HG02840 (cell line): ENCODE data around the gene AGPAT3.

Source experiments
- ATAC-seq: cut with Tn5 transposase; IDR thresholded peaks from one replicate; pipeline ENCODE4 v1.9.1; 2021; ENCODE audit warnings: mild to moderate bottlenecking, moderate library complexity, moderate number of reproducible peaks; ENCODE audit not compliant: unreplicated experiment, low FRiP score

Gene AGPAT3

DNA sequence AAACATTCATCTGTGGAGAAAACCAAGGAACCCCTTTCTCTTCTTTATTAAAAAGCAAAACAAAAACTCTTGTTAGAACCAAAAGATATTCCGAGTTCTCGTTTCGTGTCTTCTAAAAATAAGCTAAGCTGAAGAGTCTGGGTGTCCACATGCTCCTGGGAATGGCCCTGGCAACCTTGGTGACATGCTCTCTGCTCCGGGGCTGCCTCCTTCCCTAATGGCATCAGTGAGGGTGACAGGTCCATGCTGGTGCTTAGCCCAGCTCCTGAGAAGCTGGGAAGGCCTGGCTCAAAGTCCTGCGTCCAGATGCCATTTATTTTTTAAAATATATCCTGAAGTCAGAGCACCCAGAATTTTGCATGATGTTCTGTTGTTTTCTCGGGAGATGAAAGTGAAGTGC lies 122.5 kb downstream of the AGPAT3 start:
- no peak for ATAC-seq

DNA sequence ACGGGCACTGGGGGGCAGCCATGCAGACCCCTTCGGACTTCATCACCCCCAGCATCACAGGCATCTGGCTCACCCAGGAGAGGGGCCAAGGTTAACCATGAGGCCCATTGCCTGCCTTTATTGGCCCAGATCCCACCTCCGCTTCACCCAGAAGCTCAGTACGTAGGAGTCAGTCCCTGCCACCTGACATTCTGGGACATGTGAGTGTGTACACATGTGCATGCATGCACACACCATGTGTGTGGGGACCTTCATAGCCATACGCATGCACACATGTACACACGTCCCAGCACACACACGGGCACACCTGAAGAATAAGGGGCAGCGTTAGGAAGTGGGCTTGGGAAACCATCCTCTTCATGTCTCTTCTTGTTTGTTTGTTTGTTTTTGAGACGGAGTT lies 123.0 kb downstream of the AGPAT3 start:
- no peak for ATAC-seq

DNA sequence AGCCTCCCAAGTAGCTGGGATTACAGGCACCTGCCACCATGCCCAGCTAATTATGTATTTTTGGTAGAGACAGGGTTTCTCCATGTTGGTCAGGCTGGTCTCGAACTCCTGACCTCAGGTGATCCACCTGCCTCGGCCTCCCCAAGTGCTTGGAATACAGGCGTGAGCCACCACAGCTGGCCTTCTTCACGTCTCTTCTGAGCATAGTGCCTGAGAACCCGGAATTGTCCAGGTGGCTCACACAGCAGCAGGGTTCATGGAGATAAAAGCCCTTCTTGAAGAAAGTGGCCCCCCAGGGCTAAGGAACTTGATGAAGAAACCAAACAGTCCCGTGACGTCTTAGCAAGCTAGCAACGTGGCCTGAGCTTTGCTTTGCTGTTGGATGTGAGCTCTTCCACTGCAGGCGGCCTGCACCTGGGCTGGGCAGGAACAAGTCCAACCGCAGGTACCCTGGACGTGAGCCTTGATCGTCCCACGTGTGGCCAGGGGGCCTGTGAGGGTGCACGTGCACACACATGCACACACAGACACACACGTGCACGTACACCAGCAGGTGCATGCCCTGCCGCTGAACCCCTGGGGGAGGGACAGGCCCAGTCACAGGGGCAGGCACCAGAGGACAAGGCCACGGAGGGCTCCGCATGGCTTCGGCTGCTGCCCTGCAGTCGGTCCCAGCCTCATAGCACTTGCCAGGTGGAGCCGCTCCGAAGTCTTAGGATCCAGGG lies 123.6 kb downstream of the AGPAT3 start:
- ATAC-seq, result no peak

DNA sequence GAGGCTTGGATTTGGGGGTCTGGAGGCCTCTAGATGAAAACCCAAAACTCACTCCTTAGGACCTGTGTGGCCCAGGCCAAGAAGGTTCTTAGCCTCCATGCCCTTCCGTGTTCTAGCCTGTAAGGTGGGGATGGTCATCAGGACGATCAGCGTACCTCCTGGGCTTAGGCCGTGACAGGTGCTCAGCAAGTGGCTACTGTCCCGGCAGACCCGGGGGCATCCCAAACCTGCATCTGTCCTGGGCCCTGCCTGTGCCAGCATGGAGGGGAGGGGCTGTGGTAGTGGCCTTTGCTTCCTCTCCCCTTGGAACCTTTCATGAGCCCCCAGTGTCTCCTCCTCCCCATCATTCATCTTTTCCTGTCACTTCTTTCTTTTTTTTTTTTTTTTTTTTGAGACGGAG lies 124.4 kb downstream of the AGPAT3 start:
- ATAC-seq, result no peak

DNA sequence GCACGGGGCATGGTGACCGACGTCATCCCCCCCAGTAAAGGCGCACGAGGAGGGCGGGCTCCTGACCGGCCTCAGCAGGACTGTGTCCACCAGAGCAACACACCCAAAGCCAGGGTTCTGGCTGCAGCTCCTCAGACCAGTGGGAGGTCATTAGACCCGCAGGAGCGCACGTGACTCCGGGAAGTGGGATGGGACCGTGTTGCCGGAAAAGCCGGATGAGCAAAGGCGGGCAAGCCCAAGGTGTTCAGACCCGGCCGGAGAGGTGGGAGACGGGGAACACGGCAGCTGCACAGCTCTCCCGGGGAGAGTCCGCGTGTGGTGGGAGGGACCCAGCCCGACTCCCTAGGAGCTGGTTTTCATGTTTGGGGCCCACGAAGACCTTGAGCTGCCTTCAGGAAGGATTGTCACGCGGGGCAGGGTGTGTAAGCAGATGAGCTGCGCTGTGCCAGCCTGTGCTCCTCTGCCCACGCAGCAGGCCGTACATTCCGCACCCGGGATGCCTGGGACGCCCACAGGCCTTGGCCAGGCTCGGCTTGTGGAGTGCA lies 126.5 kb downstream of the AGPAT3 start:
- ATAC-seq, result no peak

DNA sequence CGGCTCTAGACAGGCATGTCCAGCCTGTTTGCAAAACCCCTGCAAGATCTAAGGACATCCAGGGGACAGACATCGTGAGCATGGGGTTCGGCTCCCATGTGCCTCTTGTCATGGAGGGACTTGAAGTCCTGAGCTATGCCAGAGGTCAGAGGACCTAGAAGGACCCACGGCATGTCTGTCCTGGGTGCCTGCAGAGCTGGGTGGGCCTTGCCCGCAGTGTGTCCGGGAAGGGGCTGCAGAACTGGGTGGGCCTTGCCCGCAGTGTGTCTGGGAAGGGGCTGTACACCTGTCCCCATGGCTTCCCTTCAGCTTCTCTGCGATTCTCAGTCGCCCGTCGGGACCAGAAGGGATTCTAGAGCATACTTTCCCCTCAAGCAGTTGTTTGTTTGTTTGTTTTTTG lies 127.1 kb downstream of the AGPAT3 start:
- ATAC-seq, result no peak

DNA sequence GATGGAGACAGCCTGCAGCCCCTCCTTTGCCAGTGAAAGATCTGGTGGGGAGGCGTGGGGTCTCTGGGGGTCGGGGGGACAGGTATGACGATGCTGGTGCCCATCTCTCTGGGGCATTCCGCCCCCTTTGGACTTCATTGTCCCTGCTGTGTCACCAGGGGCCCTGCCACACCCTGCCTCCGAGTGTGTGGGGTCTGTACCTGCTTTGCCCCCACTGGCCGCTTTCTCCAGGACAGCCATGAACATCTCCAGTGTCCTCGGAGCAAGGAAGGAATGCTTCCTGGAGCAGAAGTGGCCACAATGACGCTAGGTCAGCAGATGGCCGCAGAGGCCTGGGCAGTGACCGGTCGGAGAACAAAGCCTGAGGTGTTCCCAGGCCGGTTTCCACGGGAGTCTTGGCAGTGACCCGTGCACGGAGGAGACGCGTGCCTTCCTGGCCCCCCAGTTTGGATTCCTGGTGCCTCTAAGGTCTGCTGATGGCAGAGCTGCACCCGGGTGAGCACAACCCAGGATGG lies 128.5 kb downstream of the AGPAT3 start:
- no peak for ATAC-seq

DNA sequence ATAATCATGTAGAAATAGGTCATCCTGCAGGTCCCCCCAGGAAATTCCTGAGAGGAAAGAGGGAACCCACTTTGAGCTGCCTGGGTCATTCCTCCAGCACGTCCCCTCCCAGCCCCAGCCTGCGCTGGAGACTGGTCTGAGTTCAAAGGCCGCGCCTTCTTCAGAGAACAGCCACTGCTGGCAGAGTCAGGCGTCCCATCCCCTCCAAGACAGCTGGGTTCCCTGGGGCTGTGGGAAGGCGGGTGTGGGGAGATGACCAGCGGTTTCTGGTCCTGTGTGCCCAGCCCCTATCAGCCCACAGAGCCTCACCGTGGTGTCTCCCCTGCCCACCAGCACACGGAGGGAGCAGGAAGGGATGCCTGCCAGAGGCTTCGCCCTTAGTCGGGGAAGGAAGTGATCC lies 129.1 kb downstream of the AGPAT3 start:
- no peak for ATAC-seq

DNA sequence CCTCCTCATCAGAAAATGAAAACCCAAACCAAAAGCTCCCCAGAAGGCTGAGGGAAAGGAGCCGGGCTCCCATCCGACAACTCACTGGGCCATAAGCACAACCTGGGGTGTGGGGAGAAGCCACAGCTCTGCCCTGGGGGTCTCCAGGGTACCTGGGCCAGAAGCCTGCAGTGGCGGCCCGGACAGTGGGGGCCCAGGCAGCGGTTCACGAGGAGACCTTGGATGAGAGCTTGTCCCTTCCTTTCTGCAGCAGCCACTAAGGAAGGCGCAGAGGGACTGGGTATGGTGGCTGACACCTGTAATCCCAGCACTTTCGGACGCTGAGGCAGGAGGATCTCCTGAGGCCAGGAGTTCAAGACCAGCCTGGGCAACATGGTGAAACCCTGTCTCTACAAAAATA lies 129.6 kb downstream of the AGPAT3 start:
- no peak for ATAC-seq

DNA sequence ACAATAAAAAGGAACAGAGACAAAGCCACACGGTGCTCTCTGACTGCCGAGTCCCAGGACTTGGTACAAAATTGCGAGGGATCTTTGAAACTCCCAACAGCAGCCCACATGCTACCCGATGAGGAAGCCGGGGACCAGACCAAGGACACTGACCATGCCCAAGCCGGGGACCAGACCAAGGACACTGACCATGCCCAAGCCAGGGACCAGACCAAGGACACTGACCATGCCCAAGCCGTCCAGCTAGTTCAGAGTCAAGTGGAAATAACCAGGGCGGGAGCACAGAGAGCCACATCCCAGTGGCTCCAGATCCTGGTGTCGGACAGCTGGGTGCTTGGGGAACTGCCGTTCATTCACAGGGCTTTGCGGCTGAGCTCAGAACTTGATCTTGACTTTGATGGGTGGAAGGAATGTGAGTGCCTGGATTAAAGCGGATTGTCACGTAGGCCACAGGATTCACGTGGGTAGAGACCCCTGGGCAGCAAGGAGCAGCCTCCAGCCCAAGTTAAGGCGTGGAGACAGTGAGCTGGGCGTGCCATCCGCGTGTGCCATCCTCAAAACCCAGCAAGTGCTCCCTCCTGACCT lies 130.6 kb downstream of the AGPAT3 start:
- no peak for ATAC-seq

DNA sequence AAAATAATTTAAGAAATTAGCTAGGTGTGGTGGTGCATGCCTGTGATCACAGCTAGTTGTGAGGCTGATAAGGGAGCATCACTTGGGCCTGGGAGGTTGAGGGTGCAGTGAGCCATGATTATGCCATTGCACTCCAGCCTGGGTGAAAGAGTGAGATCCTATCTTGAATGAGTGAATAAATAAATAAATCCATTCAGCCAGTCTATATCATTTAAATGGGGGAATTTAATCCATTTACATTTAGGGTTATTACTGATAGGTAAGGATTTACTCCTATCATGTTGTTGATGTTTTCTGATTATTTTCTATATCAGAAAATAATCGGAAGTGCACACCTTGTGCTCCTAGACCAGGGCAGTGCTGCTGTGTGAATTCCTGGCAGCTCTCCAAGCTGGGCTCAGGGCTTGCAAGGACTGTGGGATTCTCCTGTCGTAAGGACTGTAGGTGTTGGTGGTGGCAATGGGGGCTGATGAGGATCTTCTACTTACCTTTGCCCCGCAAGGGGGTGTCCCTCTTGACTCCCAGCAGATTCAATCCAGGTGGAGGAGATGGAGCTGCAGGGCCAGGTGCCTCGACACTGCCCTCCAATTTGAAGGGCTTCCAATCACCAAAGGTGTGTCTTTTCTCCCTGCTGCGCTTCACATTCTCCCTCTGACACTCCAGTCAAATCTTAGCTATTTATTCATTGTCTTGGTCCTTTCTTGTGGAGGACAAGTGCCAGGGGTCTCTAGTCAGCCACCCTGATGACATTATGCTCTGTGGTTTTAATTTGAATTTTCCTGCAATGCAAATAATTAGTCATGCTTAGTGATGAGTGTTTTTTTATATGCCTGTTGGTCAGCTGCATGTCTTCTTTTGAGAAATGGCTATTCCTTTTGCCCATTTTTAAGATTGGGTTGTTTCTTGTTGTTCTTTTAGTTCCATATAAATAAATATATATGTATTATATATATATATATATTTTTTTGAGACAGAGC lies 133.0 kb downstream of the AGPAT3 start:
- no peak for ATAC-seq

DNA sequence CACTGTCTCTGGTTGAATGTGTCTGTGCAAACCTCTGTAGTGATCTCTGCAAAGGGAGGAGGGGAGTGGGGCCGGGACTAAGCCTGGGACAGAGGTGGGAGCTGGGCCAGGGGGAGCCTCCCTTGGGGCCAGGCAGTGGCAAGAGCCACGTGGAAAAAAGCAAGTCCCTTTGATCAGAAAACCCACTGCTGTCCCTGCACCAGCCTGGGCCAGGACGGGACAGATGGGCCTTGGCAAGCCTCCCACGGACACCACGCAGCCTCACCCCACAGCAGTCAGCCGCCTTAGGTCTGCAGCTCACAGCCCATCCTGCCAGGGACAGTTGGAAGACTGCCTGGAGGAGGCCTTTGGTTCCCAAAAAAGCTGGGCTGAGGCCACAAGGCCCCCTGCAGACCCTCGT lies 135.3 kb downstream of the AGPAT3 start:
- ATAC-seq, result no peak

DNA sequence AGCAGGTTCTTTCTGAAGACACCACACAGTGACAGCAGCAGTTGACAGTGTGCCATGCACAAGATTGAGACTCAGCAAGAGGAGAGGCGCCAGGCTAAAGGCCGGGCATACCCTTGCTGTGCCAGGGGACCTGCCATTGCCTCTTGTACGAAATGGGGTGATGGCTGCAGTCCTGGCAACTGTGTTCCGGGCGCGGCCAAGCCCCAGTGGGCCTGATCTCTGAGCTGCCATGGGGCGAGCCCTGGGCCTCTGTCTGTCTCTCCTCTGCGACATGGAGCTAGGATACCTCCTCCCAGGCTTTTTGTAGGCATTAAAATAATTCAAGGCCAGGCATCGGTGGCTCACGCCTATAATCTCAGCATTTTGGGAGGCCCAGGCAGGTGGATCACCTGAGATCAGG lies 137.5 kb downstream of the AGPAT3 start:
- no peak for ATAC-seq

DNA sequence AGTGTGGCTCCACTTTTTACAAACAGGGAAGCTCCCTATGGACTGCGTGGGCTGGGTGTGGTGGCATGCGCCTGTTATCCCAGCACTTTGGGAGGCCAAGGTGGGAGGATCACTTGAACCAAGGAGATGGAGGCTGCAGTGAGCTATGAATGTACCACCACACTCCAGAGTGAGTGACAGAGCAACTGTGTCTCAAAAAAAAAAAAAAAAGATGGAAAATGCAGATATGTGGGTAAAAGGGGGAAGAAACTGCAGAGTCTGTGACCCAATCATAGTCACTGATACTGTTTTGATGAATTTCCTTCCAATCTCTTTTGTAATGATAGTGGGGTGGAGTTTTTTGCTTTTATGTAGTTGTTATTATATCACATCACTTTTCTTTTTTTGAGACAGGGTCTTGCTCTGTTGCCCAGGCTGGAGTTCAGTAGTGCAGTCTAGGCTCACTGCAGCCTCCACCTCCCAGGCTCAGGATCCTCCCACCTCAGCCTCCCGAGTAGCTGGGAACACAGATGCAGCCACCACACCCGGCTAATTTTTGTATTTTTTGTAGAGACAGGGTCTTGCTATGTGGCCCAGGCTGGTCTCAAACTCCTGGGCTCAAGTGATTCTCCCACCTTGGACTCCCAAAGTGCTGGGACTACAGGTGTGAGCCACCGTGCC lies 138.4 kb downstream of the AGPAT3 start:
- ATAC-seq, result no peak

DNA sequence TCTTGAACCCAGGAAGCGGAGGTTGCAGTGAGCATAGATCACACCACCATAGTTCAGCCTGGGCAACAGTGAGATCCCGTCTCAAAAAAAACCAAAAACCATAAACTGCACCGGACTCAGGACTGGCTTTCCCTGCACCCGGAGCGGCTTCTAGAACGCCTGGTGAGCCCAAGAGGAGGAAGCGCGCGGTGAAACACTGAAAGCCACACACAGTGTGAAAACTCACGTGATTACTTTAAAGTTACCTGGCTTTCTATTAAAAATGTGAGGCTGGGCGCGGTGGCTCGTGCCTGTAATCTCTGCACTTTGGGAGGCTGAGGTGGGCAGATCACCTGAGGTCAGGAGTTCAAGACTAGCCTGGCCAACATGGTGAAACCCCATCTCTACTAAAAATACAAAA lies 140.0 kb downstream of the AGPAT3 start:
- no peak for ATAC-seq

DNA sequence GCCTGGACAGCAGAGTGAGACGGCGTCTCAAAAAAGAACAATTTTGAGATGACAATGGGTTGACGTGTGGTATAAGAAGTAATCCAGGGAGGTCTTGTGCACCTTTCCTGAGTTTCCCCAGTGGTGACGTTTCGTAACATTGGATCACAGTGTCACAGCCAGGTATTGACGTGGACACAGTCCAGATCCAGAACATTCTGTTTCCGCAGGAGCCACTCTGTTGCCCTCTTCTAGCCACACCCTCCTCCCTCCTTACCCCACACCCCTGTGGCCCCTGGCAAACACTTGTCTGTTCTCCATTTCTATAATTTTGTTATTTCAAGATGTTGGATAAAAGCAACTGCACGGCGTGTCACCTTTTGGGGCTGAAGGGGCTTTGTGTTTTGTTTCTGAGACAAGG lies 140.6 kb downstream of the AGPAT3 start:
- ATAC-seq, result no peak

DNA sequence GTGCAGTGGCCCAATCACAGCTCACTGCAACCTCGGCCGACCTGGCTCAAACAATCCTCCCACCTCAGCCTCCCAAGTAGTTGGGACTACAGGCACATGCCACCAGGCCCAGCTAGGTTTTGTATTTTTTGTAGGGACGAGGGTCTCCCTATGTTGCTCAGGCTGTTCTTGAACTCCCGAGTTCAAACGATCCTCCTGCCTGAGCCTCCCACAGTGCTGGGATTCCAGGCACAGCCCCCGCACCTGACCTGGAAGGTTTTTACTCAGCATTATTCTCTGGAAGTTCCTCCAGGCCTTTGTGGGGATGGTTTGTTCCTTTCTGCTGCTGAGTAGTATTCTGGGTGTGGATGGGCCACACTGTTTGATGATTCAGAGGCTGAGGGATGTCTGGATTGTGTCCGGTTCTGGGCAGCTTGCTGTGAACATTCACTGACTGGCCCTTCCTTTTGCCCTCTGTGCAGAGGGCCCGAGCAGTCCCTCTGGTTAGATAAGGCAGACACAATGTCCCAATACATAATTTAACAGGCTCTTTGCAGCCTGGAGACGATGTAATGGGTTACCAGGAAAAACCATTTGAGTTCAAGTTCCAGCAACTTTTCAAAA lies 141.1 kb downstream of the AGPAT3 start:
- ATAC-seq, result no peak

DNA sequence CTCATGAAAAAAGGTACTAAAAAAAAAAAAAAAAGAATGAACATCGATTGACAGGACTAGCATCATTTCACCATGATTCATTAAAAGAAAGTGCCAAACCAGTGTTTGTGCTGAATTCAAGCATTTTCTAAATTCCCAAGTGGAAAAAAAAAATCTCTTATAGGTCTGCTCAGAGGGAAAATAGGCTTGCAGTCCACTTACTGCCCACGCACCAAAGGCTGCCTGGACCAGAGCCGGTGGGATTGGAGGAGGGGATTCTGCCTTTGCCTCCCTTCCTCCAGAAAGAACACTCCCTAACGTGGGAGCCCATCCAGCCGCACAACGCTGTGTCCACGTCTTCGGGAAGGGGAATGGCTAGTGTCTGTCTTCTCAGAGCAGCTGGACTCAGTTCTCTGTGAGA lies 141.6 kb downstream of the AGPAT3 start:
- no peak for ATAC-seq

DNA sequence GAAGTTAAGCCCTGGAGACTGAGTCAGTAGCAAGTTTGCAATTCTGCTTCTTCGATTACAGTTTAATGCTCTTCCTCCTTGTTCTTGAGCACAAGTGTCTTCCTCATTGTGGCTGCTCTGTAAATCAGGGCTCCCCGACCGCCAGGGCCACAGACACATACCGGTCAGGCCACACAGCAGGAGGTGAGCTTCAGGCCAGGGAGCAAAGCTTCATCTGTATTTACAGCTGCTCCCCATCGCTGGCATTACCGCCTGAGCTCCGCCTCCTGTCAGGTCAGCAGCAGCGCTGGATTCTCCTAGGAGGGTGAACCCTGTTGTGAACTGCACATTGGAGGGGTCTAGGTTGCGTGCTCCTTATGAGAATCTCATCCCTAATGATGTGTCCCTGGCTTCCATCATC lies 145.4 kb downstream of the AGPAT3 start:
- ATAC-seq, result no peak

DNA sequence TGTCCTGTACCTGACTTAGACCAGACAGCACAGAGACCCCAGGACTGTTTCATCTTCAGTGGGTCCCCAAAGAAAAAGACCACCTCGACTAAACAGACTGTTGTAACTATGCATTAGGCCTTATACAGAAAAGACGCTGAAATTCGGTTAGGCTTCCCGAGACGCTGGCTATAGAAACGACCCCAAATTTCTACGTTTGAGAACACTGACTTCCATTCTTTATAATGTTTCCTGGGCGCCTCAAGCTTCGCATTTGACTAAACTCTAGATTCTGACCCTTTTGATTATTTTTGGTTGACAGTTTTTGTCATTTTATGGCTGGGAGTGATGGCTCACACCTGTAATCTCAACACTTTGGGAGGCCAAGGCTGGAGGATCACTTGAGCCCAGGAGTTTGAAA lies 146.1 kb downstream of the AGPAT3 start:
- no peak for ATAC-seq
